Caco-2 (cell line): ENCODE measurements around the gene GRB10. TPM values are rescaled to one million over a fixed set of nuclear protein-coding genes. Genes with fewer than 3 reads are reported as not detected.

Experiments used
- BruUV-seq: library from RNA; stranded (reverse); fragments of 400-500 nt; replicated peaks from 2 replicates; lab custom pipeline; 2021; lab: Mats Ljungman, UMichigan
- CTCF ChIA-PET: fragments of 300-600 bp; sonication (Branson Sonifier 250); formaldehyde crosslinking; loops from one replicate; lab custom pipeline; 2022; ENCODE audit warnings: antibody characterized with exemption; lab: Charles Lee
- POLR2A ChIA-PET: fragments of 300-600 bp; sonication (Branson Sonifier 250); formaldehyde crosslinking; loops from one replicate; lab custom pipeline; 2022; ENCODE audit warnings: antibody characterized with exemption; lab: Charles Lee
- DNase-seq, 2 experiments: peaks; one replicate each; pipeline versions ENCODE4 v3.0.0 to v3.0.0-alpha.2; 2020 to 2022
- H3K27me3 ChIP-seq: replicated peaks from 2 replicates; pipeline ENCODE4 v1.6.0; 2011; ENCODE audit warnings: low read length; ENCODE audit not compliant: control insufficient read depth, insufficient read depth
- H3K36me3 ChIP-seq: 2 replicates; pipeline ENCODE4 v1.5.1; 2011; ENCODE audit warnings: low read length; ENCODE audit not compliant: control insufficient read depth, insufficient read depth
- H3K4me1 ChIP-seq: fragments of 250-450 bp; sonication (Bioruptor Pico); 2 replicates; pipeline ENCODE4 v1.5.1; 2020; ENCODE audit warnings: mild to moderate bottlenecking
- H3K4me3 ChIP-seq: 2 replicates; pipeline ENCODE4 v1.5.1; 2011; ENCODE audit warnings: low read depth, mild to moderate bottlenecking, control low read depth, low read length
- H3K9me3 ChIP-seq: fragments of 250-450 bp; sonication (Bioruptor Pico); 2 replicates; pipeline ENCODE4 v1.5.1; 2020; ENCODE audit warnings: mild to moderate bottlenecking, moderate library complexity
- H3K27ac Mint-ChIP-seq: one replicate; pipeline ENCODE4 v1.8.0; 2022; ENCODE audit warnings: mixed read lengths; ENCODE audit not compliant: unreplicated experiment
- H3K27me3 Mint-ChIP-seq: one replicate; pipeline ENCODE4 v1.8.0; 2022; ENCODE audit warnings: mixed read lengths; ENCODE audit not compliant: insufficient read depth, unreplicated experiment
- H3K36me3 Mint-ChIP-seq: one replicate; pipeline ENCODE4 v1.8.0; 2022; ENCODE audit warnings: mild to moderate bottlenecking, mixed read lengths; ENCODE audit not compliant: insufficient read depth, unreplicated experiment
- H3K4me1 Mint-ChIP-seq: one replicate; pipeline ENCODE4 v1.8.0; 2022; ENCODE audit warnings: low read depth, mixed read lengths; ENCODE audit not compliant: unreplicated experiment
- H3K4me3 Mint-ChIP-seq: one replicate; pipeline ENCODE4 v1.8.0; 2022; ENCODE audit warnings: mild to moderate bottlenecking, moderate library complexity, mixed read lengths; ENCODE audit not compliant: unreplicated experiment
- H3K9me3 Mint-ChIP-seq: one replicate; pipeline ENCODE4 v1.8.0; 2022; ENCODE audit warnings: mixed read lengths; ENCODE audit not compliant: unreplicated experiment
- CTCF ChIP-seq, 2 experiments: fragments of 200-600 bp in 1 of 2; IDR thresholded peaks; 1 replicate in 1 of 2; 2 replicates in 1 of 2; pipeline versions ENCODE4 v1.5.1 to v1.8.0; 2011 to 2022; ENCODE audit warnings: antibody characterized with exemption in 1 of 2, control low read depth in 1 of 2, inconsistent platforms in 1 of 2, low read depth in 1 of 2, low read length in 1 of 2, mild to moderate bottlenecking in 1 of 2, moderate library complexity in 1 of 2; ENCODE audit not compliant: insufficient read depth in 1 of 2, severe bottlenecking in 1 of 2, unreplicated experiment in 1 of 2
- intact Hi-C: fragments of 100-400 bp; cut with micrococcal nuclease; formaldehyde crosslinking; loops from one replicate; pipeline ENCODE4 v1.10.0; 2022; ENCODE audit not compliant: unreplicated experiment
- total RNA-seq: library from RNA; stranded (reverse); gene quantifications from 2 replicates; pipeline ENCODE4 v1.2.3, GENCODE V29; 2022

The GRB10 gene
- total RNA-seq, 1 experiment from 2014 or later, result 79.3 TPM

- intact Hi-C loops, result no loop called here
- H3K36me3 ChIP-seq, result no peaks in the 10 kb centered on the region
- peaks cover 8% of the 10 kb centered on the region for H3K9me3 Mint-ChIP-seq
- no peaks in the 10 kb centered on the region for H3K4me1 Mint-ChIP-seq
- no peaks in the 10 kb centered on the region for H3K9me3 ChIP-seq
- peak in 1 of 2 experiments; percentile 29 for DNase-seq
- no peak overlapping the region for H3K4me3 ChIP-seq
- POLR2A ChIA-PET, result no interaction called here
- no peaks in the 10 kb centered on the region for H3K27me3 ChIP-seq
- no peak overlapping the region for H3K27ac Mint-ChIP-seq
- CTCF ChIA-PET, result interaction anchor here (0.7 kb wide), 1 partner anchor 709 kb away, joined by 3 read pairs; no protein-coding TSS in a partner anchor
- BruUV-seq, result no TSS peak
- H3K4me1 ChIP-seq, result no peaks in the 10 kb centered on the region
- H3K36me3 Mint-ChIP-seq, result no peaks in the 10 kb centered on the region
- TF ChIP-seq CTCF (IDR thresholded peaks at IDR 0.05; ENCODE audit: insufficient read depth in 1 of 2, low read depth in 1 of 2, low read length in 1 of 2, severe bottlenecking in 1 of 2, unreplicated experiment in 1 of 2), result peak; percentile 35 to 61
- no peak overlapping the region for H3K4me3 Mint-ChIP-seq
- H3K27me3 Mint-ChIP-seq, result peaks cover 4% of the 10 kb centered on the region
Measured at GRCh38 chr7:50801907-50802306, 19.2 kb upstream of the GRB10 start.

GRCh38 chr7:50799873-50800272 is 17.2 kb upstream of the GRB10 start:
- Histone ChIP-seq H3K27me3 (no peaks in the 10 kb centered on the region), H3K4me3 (no peak overlapping the region), H3K36me3 (no peaks in the 10 kb centered on the region), H3K4me1 (no peaks in the 10 kb centered on the region), H3K9me3 (no peaks in the 10 kb centered on the region)
- H3K4me1 Mint-ChIP-seq, result no peaks in the 10 kb centered on the region
- POLR2A ChIA-PET, result no interaction called here
- intact Hi-C loops, result loop anchor here (5.0 kb wide), 1 partner anchor 362 kb away; no protein-coding TSS in a partner anchor
- DNase-seq, result no peak
- H3K27ac Mint-ChIP-seq, result no peak overlapping the region
- BruUV-seq, result no TSS peak
- peaks cover 4% of the 10 kb centered on the region for H3K27me3 Mint-ChIP-seq
- H3K4me3 Mint-ChIP-seq, result no peak overlapping the region
- CTCF ChIA-PET, result no interaction called here
- TF ChIP-seq CTCF (IDR thresholded peaks at IDR 0.05; ENCODE audit: insufficient read depth in 1 of 2, low read depth in 1 of 2, low read length in 1 of 2, severe bottlenecking in 1 of 2, unreplicated experiment in 1 of 2), result no peak
- no peaks in the 10 kb centered on the region for H3K36me3 Mint-ChIP-seq
- peaks cover 8% of the 10 kb centered on the region for H3K9me3 Mint-ChIP-seq

- TF ChIP-seq CTCF (IDR thresholded peaks at IDR 0.05; ENCODE audit: insufficient read depth in 1 of 2, low read depth in 1 of 2, low read length in 1 of 2, severe bottlenecking in 1 of 2, unreplicated experiment in 1 of 2), result no peak
- H3K27me3 Mint-ChIP-seq, result peaks cover 4% of the 10 kb centered on the region
- H3K4me3 Mint-ChIP-seq, result no peak overlapping the region
- peaks cover 5% of the 10 kb centered on the region; the same call in 1 of the 2 replicates for H3K4me1 ChIP-seq
- peaks cover 8% of the 10 kb centered on the region for H3K9me3 Mint-ChIP-seq
- H3K4me3 ChIP-seq, result no peak overlapping the region
- no peak for DNase-seq
- no peaks in the 10 kb centered on the region for H3K9me3 ChIP-seq
- H3K36me3 ChIP-seq, result no peaks in the 10 kb centered on the region
- no peak overlapping the region for H3K27ac Mint-ChIP-seq
- ChIA-PET CTCF (no interaction called here), POLR2A (no interaction called here)
- intact Hi-C loops, result loop anchor here (5.0 kb wide), 1 partner anchor 364 kb away; no protein-coding TSS in a partner anchor
- H3K36me3 Mint-ChIP-seq, result no peaks in the 10 kb centered on the region
- no peaks in the 10 kb centered on the region for H3K4me1 Mint-ChIP-seq
- BruUV-seq, result no TSS peak
- no peaks in the 10 kb centered on the region for H3K27me3 ChIP-seq
Measured at GRCh38 chr7:50798126-50798525, 15.4 kb upstream of the GRB10 start.
